CD4-positive, alpha-beta T cell (primary cell): ENCODE measurements around the gene FUT7. TPM values are rescaled to one million over a fixed set of nuclear protein-coding genes. Genes with fewer than 3 reads are reported as not detected.

Experiments used
- ATAC-seq: fragments of 200-7000 bp; cut with Tn5 transposase; one replicate; pipeline ENCODE4 v1.10.0; 2022; ENCODE audit warnings: mild to moderate bottlenecking; ENCODE audit not compliant: poor library complexity
- CTCF ChIA-PET: fragments of 350-600 bp; sonication (Branson Sonifier 250); formaldehyde crosslinking; loops from one replicate; lab custom pipeline; 2021; ENCODE audit warnings: antibody characterized with exemption, inconsistent platforms; lab: Charles Lee
- POLR2A ChIA-PET: fragments of 350-600 bp; sonication (Branson Sonifier 250); formaldehyde crosslinking; loops from one replicate; lab custom pipeline; 2021; ENCODE audit warnings: antibody characterized with exemption, inconsistent platforms; lab: Charles Lee
- DNase-seq, 14 experiments: peaks; one replicate each; pipeline ENCODE4 v3.0.0-alpha.2; 2013 to 2020; ENCODE audit warnings: mixed read lengths in 2 of 14
- H3K27ac ChIP-seq, 2 donors: one replicate each; pipeline versions ENCODE4 v1.5.1 to v1.7.0; 2013; ENCODE audit warnings: low read length in 2 of 2, low read depth in 1 of 2, mild to moderate bottlenecking in 1 of 2
- H3K27me3 ChIP-seq, 2 experiments: 1 replicate in 1 of 2; 2 replicates in 1 of 2; pipeline versions ENCODE4 v1.6.1 to v1.7.0; 2013; ENCODE audit warnings: low read length in 2 of 2, control low read depth in 1 of 2, mild to moderate bottlenecking in 1 of 2, moderate library complexity in 1 of 2; ENCODE audit not compliant: insufficient read depth in 2 of 2, control insufficient read depth in 1 of 2
- H3K36me3 ChIP-seq: one replicate; pipeline ENCODE4 v1.6.1; 2013; ENCODE audit warnings: low read length, control low read depth; ENCODE audit not compliant: insufficient read depth
- H3K4me1 ChIP-seq: one replicate; pipeline ENCODE4 v1.6.1; 2013; ENCODE audit warnings: low read length, control low read depth; ENCODE audit not compliant: insufficient read depth
- H3K4me3 ChIP-seq: one replicate; pipeline ENCODE4 v1.5.1; 2013; ENCODE audit warnings: mild to moderate bottlenecking, low read length, moderate library complexity
- H3K9me3 ChIP-seq, 2 experiments: 1 replicate in 1 of 2; 2 replicates in 1 of 2; pipeline versions ENCODE4 v1.6.1 to v1.7.0; 2013; ENCODE audit warnings: low read length in 2 of 2, mild to moderate bottlenecking in 2 of 2, control low read depth in 1 of 2, moderate library complexity in 1 of 2; ENCODE audit not compliant: control insufficient read depth in 1 of 2, insufficient read depth in 1 of 2
- H3K27ac Mint-ChIP-seq: one replicate; pipeline ENCODE4 v1.8.0; 2020; ENCODE audit warnings: mixed read lengths
- H3K27me3 Mint-ChIP-seq: one replicate; pipeline ENCODE4 v1.8.0; 2021; ENCODE audit warnings: mixed read lengths
- H3K36me3 Mint-ChIP-seq: one replicate; pipeline ENCODE4 v1.8.0; 2021; ENCODE audit warnings: low read depth, mixed read lengths
- H3K4me1 Mint-ChIP-seq: one replicate; pipeline ENCODE4 v1.8.0; 2021; ENCODE audit warnings: low read depth, mixed read lengths
- H3K4me3 Mint-ChIP-seq: one replicate; pipeline ENCODE4 v1.8.0; 2020; ENCODE audit warnings: mild to moderate bottlenecking, mixed read lengths
- H3K9me3 Mint-ChIP-seq: one replicate; pipeline ENCODE4 v1.8.0; 2020; ENCODE audit warnings: mixed read lengths
- intact Hi-C, 2 experiments: fragments of 100-400 bp; cut with DNase I in 1 of 2; cut with micrococcal nuclease in 1 of 2; formaldehyde crosslinking; loops; one replicate each; pipeline versions ENCODE4 v1.15.1 to v1.9.0; 2023 to 2025; cut with DNase I, micrococcal nuclease
- total RNA-seq, 174 experiments: library from RNA in 2 of 174; stranded (reverse) in 2 of 174; gene quantifications; one replicate each; pipeline ENCODE4 v1.2.3 and lab custom pipeline; 2021 to 2026
- TF ChIP-seq, protein P1 (sequence below): fragments of 200-600 bp; IDR thresholded peaks from one replicate; pipeline ENCODE4 v1.8.0; 2022; ENCODE audit warnings: antibody characterized with exemption, mild to moderate bottlenecking

FUT7 gene
- total RNA-seq, 2 experiments from 2014 or later = 1.7 to 1.8 TPM

DNA sequence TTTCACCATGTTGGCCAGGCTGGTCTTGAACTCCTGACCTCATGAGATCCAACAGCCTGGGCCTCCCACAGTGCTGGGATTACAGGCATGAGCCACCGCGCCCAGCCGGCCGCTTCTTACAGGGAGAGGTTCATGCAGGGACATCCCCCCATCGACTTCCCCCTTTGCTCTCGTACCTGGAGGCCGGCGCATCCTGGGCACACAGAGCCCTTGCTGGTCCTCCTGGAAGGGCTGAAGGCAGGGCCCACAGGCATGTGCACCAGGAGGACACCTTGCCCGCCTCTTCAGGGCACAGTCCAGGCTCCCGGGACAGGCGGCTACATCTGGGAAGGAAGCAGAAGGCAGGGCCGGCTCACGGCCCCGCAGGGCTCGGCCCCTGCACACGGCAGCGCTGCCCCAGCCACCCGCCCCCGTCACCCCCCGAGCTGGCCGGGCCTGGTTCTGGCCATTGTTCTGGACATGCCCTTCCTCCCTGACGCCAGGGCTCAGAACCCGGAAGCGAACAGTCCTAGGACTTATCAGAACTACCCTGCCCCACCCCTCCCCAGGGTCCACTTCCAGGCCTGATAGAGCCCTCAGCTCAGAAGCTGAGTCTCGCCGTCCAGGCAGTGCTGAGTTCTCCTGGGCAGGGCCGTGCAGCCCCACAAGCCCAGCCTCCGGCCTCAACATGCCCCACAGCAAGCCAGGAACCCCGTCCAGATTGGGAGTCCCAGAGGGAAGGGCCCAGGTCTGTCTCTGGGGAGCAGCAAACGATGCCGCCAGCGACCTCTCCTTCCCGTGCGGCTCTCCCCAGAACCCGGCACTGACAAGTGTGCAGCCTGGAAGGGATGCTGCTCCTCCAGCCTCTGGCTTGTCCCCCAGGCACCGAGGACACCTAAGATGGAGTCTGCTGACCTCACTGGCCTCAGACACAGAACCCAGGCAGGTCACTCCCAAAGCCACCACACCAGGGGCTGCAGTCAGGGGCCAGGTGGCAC lies 11.2 kb upstream of the FUT7 start:
- CTCF ChIA-PET = interaction anchor here (1.9 to 2.2 kb wide), 2 partner anchors 8 to 21 kb away, joined by 5 to 6 read pairs; no protein-coding TSS in a partner anchor
- Mint-ChIP-seq H3K4me3 (no peak overlapping the region), H3K9me3 (no peaks in the 10 kb centered on the region)

GRCh38 chr9:137041124-137041523 lies 9.2 kb upstream of the FUT7 start:
- no peaks in the 10 kb centered on the region for H3K36me3 ChIP-seq
- H3K4me3 ChIP-seq = no peak overlapping the region
- ChIA-PET CTCF (no interaction called here), POLR2A (no interaction called here)
- Mint-ChIP-seq H3K36me3 (no peaks in the 10 kb centered on the region), H3K9me3 (no peaks in the 10 kb centered on the region), H3K27ac (no peak overlapping the region), H3K4me3 (no peak overlapping the region), H3K4me1 (no peaks in the 10 kb centered on the region), H3K27me3 (peaks cover 9% of the 10 kb centered on the region)
- peaks cover 0 to 15% of the 10 kb centered on the region in 2 experiments for H3K9me3 ChIP-seq
- peaks cover 22 to 25% of the 10 kb centered on the region in 2 experiments for H3K27me3 ChIP-seq
- intact Hi-C loops = no loop called here
- H3K4me1 ChIP-seq = peaks cover 26% of the 10 kb centered on the region
- no peak for ATAC-seq
- TF ChIP-seq, protein P1, sequence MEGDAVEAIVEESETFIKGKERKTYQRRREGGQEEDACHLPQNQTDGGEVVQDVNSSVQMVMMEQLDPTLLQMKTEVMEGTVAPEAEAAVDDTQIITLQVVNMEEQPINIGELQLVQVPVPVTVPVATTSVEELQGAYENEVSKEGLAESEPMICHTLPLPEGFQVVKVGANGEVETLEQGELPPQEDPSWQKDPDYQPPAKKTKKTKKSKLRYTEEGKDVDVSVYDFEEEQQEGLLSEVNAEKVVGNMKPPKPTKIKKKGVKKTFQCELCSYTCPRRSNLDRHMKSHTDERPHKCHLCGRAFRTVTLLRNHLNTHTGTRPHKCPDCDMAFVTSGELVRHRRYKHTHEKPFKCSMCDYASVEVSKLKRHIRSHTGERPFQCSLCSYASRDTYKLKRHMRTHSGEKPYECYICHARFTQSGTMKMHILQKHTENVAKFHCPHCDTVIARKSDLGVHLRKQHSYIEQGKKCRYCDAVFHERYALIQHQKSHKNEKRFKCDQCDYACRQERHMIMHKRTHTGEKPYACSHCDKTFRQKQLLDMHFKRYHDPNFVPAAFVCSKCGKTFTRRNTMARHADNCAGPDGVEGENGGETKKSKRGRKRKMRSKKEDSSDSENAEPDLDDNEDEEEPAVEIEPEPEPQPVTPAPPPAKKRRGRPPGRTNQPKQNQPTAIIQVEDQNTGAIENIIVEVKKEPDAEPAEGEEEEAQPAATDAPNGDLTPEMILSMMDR = no peak
- DNase-seq = no peak
- no peak overlapping the region for H3K27ac ChIP-seq

More for the DNA sequence above, 11.2 kb upstream of the FUT7 start:
- Histone ChIP-seq H3K4me1 (peaks cover 35% of the 10 kb centered on the region), H3K36me3 (no peaks in the 10 kb centered on the region), H3K27me3 (peaks cover 37 to 40% of the 10 kb centered on the region in 2 experiments), H3K9me3 (peaks cover 0 to 28% of the 10 kb centered on the region in 2 experiments), H3K4me3 (no peak overlapping the region), H3K27ac (no peak overlapping the region)
- H3K27me3 Mint-ChIP-seq = peaks cover 26% of the 10 kb centered on the region
- POLR2A ChIA-PET = no interaction called here
- no peak overlapping the region for H3K27ac Mint-ChIP-seq
- intact Hi-C loops = no loop called here
- TF ChIP-seq, protein P1 = no peak
- ATAC-seq (no peak), DNase-seq (no peak)
- H3K36me3 Mint-ChIP-seq = no peaks in the 10 kb centered on the region
- H3K4me1 Mint-ChIP-seq = no peaks in the 10 kb centered on the region

GRCh38 chr9:137040568-137040967 lies 8.7 kb upstream of the FUT7 start:
- H3K27ac ChIP-seq = no peak overlapping the region
- no peak overlapping the region for H3K4me3 ChIP-seq
- Mint-ChIP-seq H3K27me3 (peaks cover 9% of the 10 kb centered on the region), H3K27ac (no peak overlapping the region), H3K4me3 (no peak overlapping the region), H3K4me1 (no peaks in the 10 kb centered on the region), H3K36me3 (no peaks in the 10 kb centered on the region), H3K9me3 (no peaks in the 10 kb centered on the region)
- intact Hi-C loops = no loop called here
- H3K9me3 ChIP-seq = peaks cover 0 to 14% of the 10 kb centered on the region in 2 experiments
- POLR2A ChIA-PET = no interaction called here
- CTCF ChIA-PET = no interaction called here
- DNase-seq = no peak
- no peaks in the 10 kb centered on the region for H3K36me3 ChIP-seq
- ATAC-seq = no peak
- H3K27me3 ChIP-seq = peaks cover 21 to 25% of the 10 kb centered on the region in 2 experiments
- TF ChIP-seq, protein P1 = no peak
- peaks cover 25% of the 10 kb centered on the region for H3K4me1 ChIP-seq
